HG02884 (cell line): Measurements from ENCODE around the gene CSF2.
"Not testable (repeated sequence)": the region's sequence is repeated elsewhere in the genome, so short reads cannot be mapped to it uniquely, and the experiment has no call there.

Experiments used
- ATAC-seq: cut with Tn5 transposase; IDR thresholded peaks from one replicate; pipeline ENCODE4 v1.9.1; 2021; ENCODE audit warnings: mild to moderate bottlenecking, moderate library complexity; ENCODE audit not compliant: unreplicated experiment

Gene CSF2

DNA sequence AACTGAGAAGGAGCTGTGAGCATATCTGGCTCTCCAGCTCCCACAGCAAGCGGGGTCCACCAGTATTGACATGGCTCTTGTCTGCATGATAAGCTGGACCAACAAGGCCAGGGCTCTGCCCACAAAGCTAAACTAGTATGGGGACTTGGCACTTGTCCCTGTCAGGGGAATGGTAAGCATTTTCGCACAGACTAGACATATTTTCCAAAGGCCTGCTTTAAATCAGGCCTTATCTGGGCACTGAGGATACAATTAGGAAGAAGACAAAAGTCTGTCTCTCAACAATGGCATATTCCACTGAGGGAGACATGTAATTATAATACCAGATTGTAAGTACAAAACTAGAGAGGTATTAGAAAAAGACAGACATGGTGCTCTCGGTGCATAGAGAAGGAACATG, 32.1 kb downstream of the CSF2 start:
- no peak for ATAC-seq

DNA sequence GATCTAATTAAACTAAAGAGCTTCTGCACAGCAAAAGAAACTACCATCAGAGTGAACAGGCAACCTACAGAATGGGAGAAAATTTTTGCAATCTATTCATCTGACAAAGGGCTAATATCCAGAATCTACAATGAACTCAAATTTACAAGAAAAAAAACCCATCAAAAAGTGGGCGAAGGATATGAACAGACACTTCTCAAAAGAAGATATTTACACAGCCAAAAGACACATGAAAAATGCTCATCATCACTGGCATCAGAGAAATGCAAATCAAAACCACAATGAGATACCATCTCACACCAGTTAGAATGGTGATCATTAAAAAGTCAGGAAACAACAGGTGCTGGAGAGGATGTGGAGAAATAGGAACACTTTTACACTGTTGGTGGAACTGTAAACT, 34.9 kb downstream of the CSF2 start:
- not testable (repeated sequence) for ATAC-seq

DNA sequence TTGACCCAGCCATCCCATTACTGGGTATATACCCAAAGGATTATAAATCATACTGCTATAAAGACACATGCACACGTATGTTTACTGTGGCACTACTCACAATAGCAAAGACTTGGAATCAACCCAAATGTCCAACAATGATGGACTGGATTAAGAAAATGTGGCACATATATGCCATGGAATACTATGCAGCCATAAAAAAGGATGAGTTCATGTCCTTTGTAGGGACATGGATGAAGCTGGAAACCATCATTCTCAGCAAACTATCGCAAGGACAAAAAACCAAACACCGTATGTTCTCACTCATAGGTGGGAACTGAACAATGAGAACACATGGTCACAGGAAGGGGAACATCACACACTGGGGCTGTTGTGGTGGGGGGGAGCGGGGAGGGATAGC, 35.4 kb downstream of the CSF2 start:
- not testable (repeated sequence) for ATAC-seq

DNA sequence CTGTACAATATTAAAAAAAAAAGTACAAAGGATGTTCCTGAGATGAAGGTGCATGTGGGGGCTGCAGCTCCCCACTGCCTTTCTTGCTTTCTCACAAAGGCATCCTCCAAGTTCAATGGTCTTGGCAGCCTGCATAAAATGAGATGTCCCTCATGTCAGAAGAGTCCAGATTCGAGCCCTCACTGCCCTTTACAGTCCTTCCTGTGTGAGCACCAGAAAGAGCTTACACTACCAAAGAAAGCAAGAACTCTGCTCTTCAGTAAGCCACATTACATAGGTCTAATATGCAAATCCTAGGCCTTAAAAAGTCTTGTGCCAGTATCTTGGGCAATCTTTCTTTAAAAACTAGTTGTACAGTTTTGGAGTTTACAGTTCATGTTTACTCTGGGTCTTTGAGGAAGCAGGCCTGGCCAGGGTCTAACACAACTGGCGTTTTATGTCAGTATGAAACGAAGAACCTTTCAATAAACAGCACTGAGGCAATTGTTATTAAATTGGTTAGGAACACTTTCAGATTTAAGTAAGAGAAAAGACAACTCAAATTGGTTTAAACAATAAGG, 36.0 kb downstream of the CSF2 start:
- ATAC-seq: no peak

DNA sequence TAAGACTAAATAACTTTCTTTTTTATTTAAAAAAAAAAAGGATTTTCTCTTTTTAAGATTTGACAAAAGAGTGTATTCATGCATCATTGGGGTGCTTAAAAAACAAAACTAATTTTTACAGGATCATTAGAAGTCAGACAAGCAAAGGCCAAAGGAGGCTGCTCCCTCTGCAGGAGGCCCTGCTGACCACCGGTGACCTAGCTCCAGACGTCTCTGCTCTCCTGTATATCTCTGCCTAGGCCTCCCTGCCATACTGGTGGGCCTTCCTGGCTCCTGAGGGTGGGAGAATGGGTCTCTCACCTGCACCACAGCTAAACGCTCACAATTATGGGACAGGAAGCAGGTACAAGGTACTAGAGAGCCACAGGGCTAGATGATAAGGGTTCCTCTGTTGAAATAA, 36.6 kb downstream of the CSF2 start:
- no peak for ATAC-seq

DNA sequence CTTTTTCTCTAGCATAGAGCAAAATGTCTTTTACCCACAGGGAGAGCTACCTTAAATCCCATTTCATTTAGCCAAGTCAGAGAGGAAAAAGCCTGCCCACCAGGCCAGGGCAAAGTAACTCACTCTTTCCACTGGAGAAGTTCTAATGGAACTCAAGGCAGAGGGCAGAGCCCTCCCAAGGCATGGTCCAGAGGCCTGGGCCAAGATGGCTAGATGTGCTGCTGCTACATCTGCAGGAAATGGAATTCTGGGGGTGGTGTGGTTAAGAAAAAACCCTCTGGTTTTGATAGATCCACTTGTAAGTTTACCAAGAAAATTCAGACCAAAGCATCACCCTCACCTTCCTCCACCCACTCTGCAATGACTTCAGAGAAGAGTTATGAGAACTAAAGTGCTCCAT, 37.3 kb downstream of the CSF2 start:
- no peak for ATAC-seq

DNA sequence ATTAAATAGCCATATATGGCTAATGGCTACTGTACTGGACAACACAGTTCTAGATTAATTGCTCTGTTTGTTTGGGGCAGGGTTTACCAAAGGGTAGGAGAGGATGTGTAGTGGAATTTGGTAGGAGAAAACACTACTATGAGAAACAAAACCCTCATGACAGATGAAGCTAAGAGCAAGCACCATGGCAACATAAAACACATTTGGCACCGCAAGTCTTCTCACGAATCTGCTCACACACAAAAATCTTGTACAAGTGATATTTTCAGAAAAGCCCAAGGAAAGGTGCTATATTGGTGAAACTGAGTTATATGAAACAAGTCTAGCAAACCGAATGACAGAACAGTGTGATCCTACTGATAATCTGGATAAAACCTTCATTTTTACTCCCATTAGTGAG, 38.5 kb downstream of the CSF2 start:
- ATAC-seq: no peak

DNA sequence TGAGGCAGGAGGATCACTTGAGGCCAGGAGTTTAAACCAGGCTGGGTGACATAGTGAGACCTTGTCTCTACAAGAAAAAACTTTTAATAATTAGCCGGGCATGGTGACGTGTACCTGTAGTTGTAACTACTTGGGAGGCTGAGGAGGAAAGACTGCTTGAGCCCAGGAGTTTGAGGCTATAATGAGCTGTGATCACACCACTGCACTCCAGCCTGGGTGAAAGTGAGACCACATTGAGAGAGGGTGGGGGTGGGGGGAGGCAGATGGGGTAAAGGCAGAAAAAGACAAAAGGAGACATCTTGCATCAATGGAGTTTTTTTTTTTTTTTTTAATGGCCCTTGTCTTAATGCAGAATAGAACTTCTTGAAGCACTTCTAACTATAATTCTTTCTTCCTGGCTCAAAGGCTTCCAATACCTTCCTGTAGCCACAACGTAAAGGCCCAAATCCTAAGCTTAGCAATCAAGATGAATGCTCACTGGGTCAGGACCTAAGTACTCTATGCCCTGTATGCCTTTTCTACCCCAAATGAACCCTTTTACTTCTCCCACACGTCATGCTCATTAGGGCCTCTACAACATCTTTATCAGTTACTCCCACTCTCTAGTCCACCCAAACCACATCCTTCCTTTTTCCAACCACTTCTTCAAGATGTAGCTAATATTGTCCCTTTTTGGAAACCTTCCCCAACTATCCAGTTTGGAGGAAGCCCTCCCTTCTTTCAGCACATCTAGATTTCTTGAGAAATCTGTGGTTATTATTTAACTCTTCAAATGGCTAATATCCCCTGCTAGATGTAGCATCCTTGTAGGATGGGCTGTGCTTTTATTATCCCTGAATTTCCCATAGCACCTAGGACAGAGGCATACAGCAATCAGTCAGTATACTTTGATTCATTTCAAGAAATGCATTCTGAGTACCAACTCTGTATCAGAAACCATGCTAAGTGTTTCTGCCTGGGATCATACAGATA, 40.8 kb downstream of the CSF2 start:
- peak; percentile 61 for ATAC-seq

DNA sequence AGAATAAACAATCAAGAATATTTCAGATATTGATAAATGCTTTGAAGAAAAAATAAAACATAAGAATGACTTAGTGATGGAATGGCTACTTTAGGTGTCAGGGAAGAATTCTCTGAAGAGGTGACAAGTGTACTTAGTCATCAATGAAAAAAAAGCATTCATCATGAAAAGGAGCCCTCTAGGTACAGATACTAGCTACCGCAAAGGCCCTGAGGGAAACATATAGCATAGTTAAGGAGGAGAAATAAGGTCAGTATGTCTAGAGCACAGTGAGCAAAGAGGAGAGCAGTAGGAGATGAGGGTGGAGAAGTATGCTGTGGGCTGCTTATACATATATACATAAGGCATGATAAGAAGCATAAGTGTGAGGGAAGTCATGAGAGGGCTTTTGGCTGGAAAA, 41.8 kb downstream of the CSF2 start:
- no peak for ATAC-seq

DNA sequence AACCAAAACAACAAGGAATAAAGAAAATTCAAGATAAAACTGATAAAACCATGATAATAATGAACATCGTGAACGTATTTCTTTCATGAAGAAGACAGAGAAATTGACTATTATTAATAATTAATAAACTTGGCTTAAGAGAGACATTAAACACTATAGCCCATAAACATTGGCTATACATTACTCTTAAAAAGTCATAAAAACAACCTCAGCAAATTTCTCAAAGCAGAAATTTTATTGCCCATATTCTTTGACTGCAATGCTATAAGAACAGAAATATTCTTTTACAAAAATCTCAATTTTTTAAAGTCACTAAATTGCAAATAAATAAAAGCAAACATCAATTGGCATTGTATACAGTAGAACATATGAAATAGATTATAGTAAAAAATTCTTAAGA, 42.5 kb downstream of the CSF2 start:
- ATAC-seq: no peak

DNA sequence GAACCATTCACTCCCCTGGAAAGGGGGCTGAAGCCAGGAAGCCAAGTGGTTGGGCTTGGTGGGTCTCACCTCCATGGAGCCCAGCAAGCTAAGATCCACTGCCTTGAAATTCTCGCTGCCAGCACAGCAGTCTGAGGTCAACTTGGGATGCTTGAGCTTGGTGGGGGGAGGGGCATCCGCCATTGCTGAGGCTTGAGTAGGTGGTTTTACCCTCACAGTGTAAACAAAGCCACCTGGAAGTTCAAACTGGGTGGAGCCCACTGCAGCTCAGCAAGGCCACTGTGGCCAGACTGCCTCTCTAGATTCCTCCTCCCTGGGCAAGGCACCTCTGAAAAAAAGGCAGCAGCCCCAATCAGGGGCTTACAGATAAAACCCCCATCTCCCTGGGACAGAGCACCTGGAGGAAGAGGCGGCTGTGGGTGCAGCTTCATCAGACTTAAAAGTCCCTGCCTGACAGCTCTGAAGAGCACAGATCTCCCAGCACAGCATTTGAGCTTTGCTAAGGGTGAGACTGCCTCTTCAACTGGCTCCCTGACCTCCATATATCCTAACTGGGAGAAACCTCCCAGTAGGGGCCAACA, 43.4 kb downstream of the CSF2 start:
- not testable (repeated sequence) for ATAC-seq

DNA sequence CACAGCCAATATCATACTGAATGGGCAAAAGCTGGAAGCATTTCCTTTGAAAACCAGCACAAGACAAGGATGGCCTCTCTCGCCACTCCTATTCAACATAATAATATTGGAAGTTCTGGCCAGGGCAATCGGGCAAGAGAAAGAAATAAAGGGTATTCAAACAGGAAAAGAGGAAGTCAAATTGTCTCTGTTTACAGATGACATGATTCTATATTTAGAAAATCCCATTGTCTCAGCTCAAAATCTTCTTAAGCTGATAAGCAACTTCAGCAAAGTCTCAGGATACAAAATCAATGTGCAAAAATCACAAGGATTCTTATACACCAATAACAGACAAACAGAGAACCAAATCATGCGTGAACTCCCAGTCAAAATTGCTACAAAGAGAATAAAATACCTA, 47.1 kb downstream of the CSF2 start:
- not testable (repeated sequence) for ATAC-seq

DNA sequence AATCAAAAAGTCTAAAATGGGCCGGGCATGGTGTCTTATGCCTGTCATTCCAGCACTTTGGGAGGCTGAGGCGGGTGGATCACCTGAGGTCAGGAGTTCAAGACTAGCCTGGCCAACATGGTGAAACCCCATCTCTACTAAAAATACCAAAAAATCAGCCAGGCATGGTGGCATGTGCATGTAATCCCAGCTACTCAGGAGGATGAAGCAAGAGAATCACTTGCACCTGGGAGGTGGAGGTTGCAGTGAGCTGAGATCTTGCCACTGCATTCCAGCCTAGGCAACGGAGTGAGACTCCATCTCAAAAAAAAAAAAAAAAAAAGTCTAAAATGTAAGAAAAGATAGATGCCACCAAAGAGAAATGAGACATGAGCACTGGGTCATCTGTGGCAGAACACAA, 49.4 kb downstream of the CSF2 start:
- ATAC-seq: not testable (repeated sequence)

DNA sequence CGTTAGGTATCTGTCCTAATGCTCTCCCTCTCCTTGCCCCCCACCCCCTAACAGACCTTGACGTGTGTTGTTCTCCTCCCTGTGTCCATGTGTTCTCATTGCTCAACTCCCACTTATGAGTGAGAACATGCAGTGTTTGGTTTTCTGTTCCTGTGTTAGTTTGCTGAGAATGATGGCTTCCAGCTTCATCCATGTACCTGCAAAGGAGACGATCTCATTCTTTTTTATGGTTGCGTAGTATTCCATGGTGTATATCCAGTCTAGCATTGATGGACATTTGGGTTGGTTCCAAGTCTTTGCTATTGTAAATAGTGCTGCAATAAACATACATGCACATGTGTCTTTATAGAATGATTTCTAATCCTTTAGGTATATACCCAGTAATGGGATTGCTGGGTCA, 50.0 kb downstream of the CSF2 start:
- not testable (repeated sequence) for ATAC-seq
